ENCODE data around the gene LGR5. TPM values are rescaled to one million over a fixed set of nuclear protein-coding genes. Genes with fewer than 3 reads are reported as not detected.
A peak's percentile ranks its signal among the peaks of the same experiment; 100 is the strongest.

The LGR5 gene
- total and polyA plus RNA-seq, 2 of the 13 experiments (the other 11 are each of a cell fraction or from before 2014, with no cell fraction given): 37.0 to 121 TPM

GRCh38 chr12:71460318-71460717 lies 20.7 kb downstream of the LGR5 start:
- 95% methylated on average over 4 of the region's 4 CpGs for WGBS (ENCODE audit: low lambda C conversion rate)
- no peak for ATAC-seq
- H3K9ac ChIP-seq (ENCODE audit: insufficient read depth, low read depth, low read length): no peak overlapping the region
- no peak overlapping the region for H3K27ac ChIP-seq (ENCODE audit: extremely low read length, insufficient read depth, low read length)
- in situ Hi-C loops (cut with HindIII; ENCODE audit: extremely low pct_ligation_motif_present, low pct_unique_long_range_greater_than_20kb) (no loop called here), intact Hi-C loops (cut with micrococcal nuclease; ENCODE audit: unreplicated experiment) (no loop called here)
- H2AFZ ChIP-seq (ENCODE audit: low read length): no peak overlapping the region
- no peak overlapping the region for H3K4me2 ChIP-seq (ENCODE audit: low read depth, low read length)
- H3K27me3 ChIP-seq (ENCODE audit: control insufficient read depth in 1 of 2, insufficient read depth in 2 of 2, low read length in 2 of 2): no peaks in the 10 kb centered on the region
- peaks cover 66% of the 10 kb centered on the region for H3K79me2 ChIP-seq (ENCODE audit: insufficient read depth, low read length)
- DNase-seq (ENCODE audit: low spot score): no peak
- H3K9me3 ChIP-seq (ENCODE audit: low read length): no peaks in the 10 kb centered on the region
- H3K4me3 ChIP-seq (replicated peaks in 1 of 3; ENCODE audit: insufficient read depth in 1 of 3, low read depth in 2 of 3, low read length in 3 of 3): no peak overlapping the region
- no peaks in the 10 kb centered on the region; the same call in 1 of the 2 replicates for H4K20me1 ChIP-seq (ENCODE audit: insufficient read depth, low read length)
- CTCF ChIA-PET (ENCODE audit: low intra/inter-chr PET ratio, low total read pairs): no interaction called here
- BruUV-seq (replicated peaks): no TSS peak
- POLR2A ChIA-PET: no interaction called here
- peaks cover 11 to 40% of the 10 kb centered on the region in 2 experiments for H3K36me3 ChIP-seq (replicated peaks in 1 of 2; ENCODE audit: control insufficient read depth in 1 of 2, insufficient read depth in 2 of 2, low read length in 2 of 2)
- H3K4me1 ChIP-seq (ENCODE audit: insufficient read depth, low read length): peaks cover 36% of the 10 kb centered on the region
- no peak for FAIRE-seq
- TF ChIP-seq FUBP1 (CRISPR knock-in tag; IDR thresholded peaks at IDR 0.05; ENCODE audit: borderline replicate concordance) (no peak), ZNF333 (CRISPR knock-in tag; IDR thresholded peaks at IDR 0.05; ENCODE audit: borderline replicate concordance) (no peak), DZIP1 (CRISPR knock-in tag; IDR thresholded peaks at IDR 0.05) (no peak), ZNF670 (CRISPR knock-in tag; IDR thresholded peaks at IDR 0.05; ENCODE audit: borderline replicate concordance) (no peak), ZNF792 (CRISPR knock-in tag; IDR thresholded peaks at IDR 0.05) (no peak), ZNF652 (CRISPR knock-in tag; IDR thresholded peaks at IDR 0.05; ENCODE audit: borderline replicate concordance, low read depth) (peak; percentile 82; the same call in 1 of the 2 replicates), ZNF75D (CRISPR knock-in tag; IDR thresholded peaks at IDR 0.05; ENCODE audit: borderline replicate concordance) (no peak), ZNF773 (CRISPR knock-in tag; IDR thresholded peaks at IDR 0.05; ENCODE audit: borderline replicate concordance) (no peak), ZNF317 (CRISPR knock-in tag; IDR thresholded peaks at IDR 0.05) (no peak), CBFB (CRISPR knock-in tag; IDR thresholded peaks at IDR 0.05) (no peak)
- TF ChIP-seq, protein P1, sequence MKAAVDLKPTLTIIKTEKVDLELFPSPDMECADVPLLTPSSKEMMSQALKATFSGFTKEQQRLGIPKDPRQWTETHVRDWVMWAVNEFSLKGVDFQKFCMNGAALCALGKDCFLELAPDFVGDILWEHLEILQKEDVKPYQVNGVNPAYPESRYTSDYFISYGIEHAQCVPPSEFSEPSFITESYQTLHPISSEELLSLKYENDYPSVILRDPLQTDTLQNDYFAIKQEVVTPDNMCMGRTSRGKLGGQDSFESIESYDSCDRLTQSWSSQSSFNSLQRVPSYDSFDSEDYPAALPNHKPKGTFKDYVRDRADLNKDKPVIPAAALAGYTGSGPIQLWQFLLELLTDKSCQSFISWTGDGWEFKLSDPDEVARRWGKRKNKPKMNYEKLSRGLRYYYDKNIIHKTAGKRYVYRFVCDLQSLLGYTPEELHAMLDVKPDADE (CRISPR knock-in tag; IDR thresholded peaks at IDR 0.05): no peak
- TF ChIP-seq, protein P2, sequence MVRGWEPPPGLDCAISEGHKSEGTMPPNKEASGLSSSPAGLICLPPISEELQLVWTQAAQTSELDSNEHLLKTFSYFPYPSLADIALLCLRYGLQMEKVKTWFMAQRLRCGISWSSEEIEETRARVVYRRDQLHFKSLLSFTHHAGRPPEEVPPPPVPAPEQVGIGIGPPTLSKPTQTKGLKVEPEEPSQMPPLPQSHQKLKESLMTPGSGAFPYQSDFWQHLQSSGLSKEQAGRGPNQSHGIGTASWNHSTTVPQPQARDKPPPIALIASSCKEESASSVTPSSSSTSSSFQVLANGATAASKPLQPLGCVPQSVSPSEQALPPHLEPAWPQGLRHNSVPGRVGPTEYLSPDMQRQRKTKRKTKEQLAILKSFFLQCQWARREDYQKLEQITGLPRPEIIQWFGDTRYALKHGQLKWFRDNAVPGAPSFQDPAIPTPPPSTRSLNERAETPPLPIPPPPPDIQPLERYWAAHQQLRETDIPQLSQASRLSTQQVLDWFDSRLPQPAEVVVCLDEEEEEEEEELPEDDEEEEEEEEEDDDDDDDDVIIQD (CRISPR knock-in tag; IDR thresholded peaks at IDR 0.05; ENCODE audit: low read depth): no peak
- TF ChIP-seq, protein P3, sequence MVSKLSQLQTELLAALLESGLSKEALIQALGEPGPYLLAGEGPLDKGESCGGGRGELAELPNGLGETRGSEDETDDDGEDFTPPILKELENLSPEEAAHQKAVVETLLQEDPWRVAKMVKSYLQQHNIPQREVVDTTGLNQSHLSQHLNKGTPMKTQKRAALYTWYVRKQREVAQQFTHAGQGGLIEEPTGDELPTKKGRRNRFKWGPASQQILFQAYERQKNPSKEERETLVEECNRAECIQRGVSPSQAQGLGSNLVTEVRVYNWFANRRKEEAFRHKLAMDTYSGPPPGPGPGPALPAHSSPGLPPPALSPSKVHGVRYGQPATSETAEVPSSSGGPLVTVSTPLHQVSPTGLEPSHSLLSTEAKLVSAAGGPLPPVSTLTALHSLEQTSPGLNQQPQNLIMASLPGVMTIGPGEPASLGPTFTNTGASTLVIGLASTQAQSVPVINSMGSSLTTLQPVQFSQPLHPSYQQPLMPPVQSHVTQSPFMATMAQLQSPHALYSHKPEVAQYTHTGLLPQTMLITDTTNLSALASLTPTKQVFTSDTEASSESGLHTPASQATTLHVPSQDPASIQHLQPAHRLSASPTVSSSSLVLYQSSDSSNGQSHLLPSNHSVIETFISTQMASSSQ (IDR thresholded peaks at IDR 0.05; ENCODE audit: low read depth): peak; percentile 54
- TF ChIP-seq, protein P3 (CRISPR knock-in tag; IDR thresholded peaks at IDR 0.05; ENCODE audit: borderline replicate concordance): no peak
